SK-N-SH (cell line): ENCODE results near the gene LIN28B. TPM values are rescaled to one million over a fixed set of nuclear protein-coding genes. Genes with fewer than 3 reads are reported as not detected.

Experiments
- CTCF ChIA-PET: fragments of 300-600, 350-600 bp; formaldehyde crosslinking; extraction: SDS; loops from one replicate; lab custom pipeline; 2021; lab: Yijun Ruan, JAX
- POLR2A ChIA-PET: fragments of 350-600 bp; sonication (Branson Sonifier 250); formaldehyde crosslinking; extraction: SDS; loops from one replicate; lab custom pipeline; 2020; ENCODE audit warnings: antibody characterized with exemption, inconsistent platforms; lab: Yijun Ruan, JAX
- DNase-seq: peaks from one replicate; pipeline ENCODE4 v3.0.0; 2012
- H2AFZ ChIP-seq: fragments of 200-600 bp; sonication (generic); 2 replicates; pipeline ENCODE4 v1.8.1; 2016; ENCODE audit warnings: antibody characterized with exemption, mild to moderate bottlenecking, low read depth
- H3F3A ChIP-seq: fragments of 200-600 bp; sonication (generic); replicated peaks from 2 replicates; pipeline ENCODE3; 2016; ENCODE audit warnings: antibody characterized with exemption, mild to moderate bottlenecking; ENCODE audit not compliant: insufficient read depth
- H3K27ac ChIP-seq, 2 experiments: fragments of 200-500 bp in 1 of 2; fragments of 200-600 bp in 1 of 2; sonication (Bioruptor generic) in 1 of 2; sonication (generic), shearing (Covaris generic) in 1 of 2; 2 replicates each; pipeline versions ENCODE4 v1.5.1 to v1.6.1; 2014 to 2016; ENCODE audit warnings: low read depth in 2 of 2, inconsistent platforms in 1 of 2, low read length in 1 of 2, mild to moderate bottlenecking in 1 of 2, mixed read lengths in 1 of 2
- H3K27me3 ChIP-seq: fragments of 200-600 bp; sonication (generic), shearing (Covaris generic); 2 replicates; pipeline ENCODE4 v1.6.1; 2016; ENCODE audit warnings: mixed run types; ENCODE audit not compliant: insufficient read depth
- H3K36me3 ChIP-seq, 2 experiments: fragments of 200-500 bp in 1 of 2; fragments of 200-600 bp in 1 of 2; sonication (Bioruptor generic) in 1 of 2; sonication (generic) in 1 of 2; replicated peaks in 1 of 2; 2 replicates each; pipeline versions ENCODE3 to v1.5.1; 2014 to 2016; ENCODE audit warnings: low read length in 1 of 2, mild to moderate bottlenecking in 1 of 2; ENCODE audit not compliant: insufficient read depth in 2 of 2, control insufficient read depth in 1 of 2
- H3K4me1 ChIP-seq, 2 experiments: fragments of 200-500 bp in 1 of 2; fragments of 200-600 bp in 1 of 2; sonication (Bioruptor generic) in 1 of 2; sonication (generic), shearing (Covaris generic) in 1 of 2; 2 replicates each; pipeline versions ENCODE4 v1.5.1 to v1.6.1; 2014 to 2016; ENCODE audit warnings: low read depth in 1 of 2, low read length in 1 of 2, mixed run types in 1 of 2; ENCODE audit not compliant: insufficient read depth in 2 of 2, control insufficient read depth in 1 of 2
- H3K4me2 ChIP-seq: fragments of 200-600 bp; sonication (generic), shearing (Covaris generic); 2 replicates; pipeline ENCODE4 v1.6.1; 2017; ENCODE audit warnings: mixed run types
- H3K4me3 ChIP-seq, 2 experiments: fragments of 200-500 bp in 1 of 2; fragments of 200-600 bp in 1 of 2; sonication (Bioruptor generic) in 1 of 2; sonication (generic), shearing (Covaris generic) in 1 of 2; 2 replicates each; pipeline versions ENCODE4 v1.5.1 to v1.8.1; 2014 to 2016; ENCODE audit warnings: low read depth in 2 of 2, inconsistent platforms in 1 of 2, low read length in 1 of 2, mild to moderate bottlenecking in 1 of 2, mixed read lengths in 1 of 2, moderate library complexity in 1 of 2
- H3K79me2 ChIP-seq: fragments of 200-600 bp; sonication (generic); 2 replicates; pipeline ENCODE4 v1.8.1; 2017; ENCODE audit warnings: mild to moderate bottlenecking; ENCODE audit not compliant: insufficient read depth
- H3K9ac ChIP-seq: fragments of 200-600 bp; sonication (generic); 2 replicates; pipeline ENCODE4 v1.6.1; 2017; ENCODE audit warnings: mixed run types
- H3K9me2 ChIP-seq: fragments of 200-600 bp; sonication (generic); 2 replicates; pipeline ENCODE4 v1.6.1; 2017; ENCODE audit warnings: mixed run types
- H3K9me3 ChIP-seq: fragments of 200-600 bp; sonication (generic); 2 replicates; pipeline ENCODE4 v1.6.1; 2017; ENCODE audit warnings: mixed run types, mild to moderate bottlenecking, moderate library complexity
- H4K20me1 ChIP-seq: fragments of 200-600 bp; sonication (generic); 2 replicates; pipeline ENCODE4 v1.6.1; 2017; ENCODE audit warnings: mild to moderate bottlenecking, mixed run types; ENCODE audit not compliant: insufficient read depth
- FOSL2 ChIP-seq: IDR thresholded peaks from 2 replicates; pipeline ENCODE4 v1.4.0; 2012; ENCODE audit warnings: low read depth, mild to moderate bottlenecking, moderate library complexity, borderline replicate concordance
- FOXM1 ChIP-seq: IDR thresholded peaks from 2 replicates; pipeline ENCODE4 v1.4.0; 2012; ENCODE audit warnings: low read depth, mild to moderate bottlenecking
- GABPA ChIP-seq: IDR thresholded peaks from 2 replicates; pipeline ENCODE4 v1.4.0; 2012; ENCODE audit warnings: low read depth, mild to moderate bottlenecking
- MAX ChIP-seq: IDR thresholded peaks from 2 replicates; pipeline ENCODE4 v1.4.0; 2012; ENCODE audit warnings: low read depth
- MEF2A ChIP-seq: IDR thresholded peaks from 2 replicates; pipeline ENCODE4 v1.4.0; 2012; ENCODE audit warnings: low read depth, borderline replicate concordance
- NRF1 ChIP-seq: IDR thresholded peaks from 2 replicates; pipeline ENCODE4 v1.6.1; 2012; ENCODE audit warnings: low read depth, mild to moderate bottlenecking, low read length
- POLR2AphosphoS5 ChIP-seq: IDR thresholded peaks from 2 replicates; pipeline ENCODE4 v1.6.1; 2012; ENCODE audit warnings: low read depth, low read length
- RAD21 ChIP-seq: IDR thresholded peaks from 2 replicates; pipeline ENCODE4 v1.6.1; 2012; ENCODE audit warnings: mild to moderate bottlenecking, low read length
- RCOR1 ChIP-seq: fragments of 150-350 bp; IDR thresholded peaks from 2 replicates; pipeline ENCODE4 v1.6.1; 2017; ENCODE audit warnings: antibody characterized with exemption, low read length
- RFX5 ChIP-seq: IDR thresholded peaks from 2 replicates; pipeline ENCODE4 v1.6.1; 2012; ENCODE audit warnings: mild to moderate bottlenecking, improper control_type of control experiment, low read length
- SIN3A ChIP-seq: IDR thresholded peaks from 2 replicates; pipeline ENCODE4 v1.6.1; 2012; ENCODE audit warnings: low read depth, mild to moderate bottlenecking, low read length, moderate library complexity, borderline replicate concordance
- SMC3 ChIP-seq: IDR thresholded peaks from 2 replicates; pipeline ENCODE4 v1.6.1; 2012; ENCODE audit warnings: low read depth, low read length, improper control_type of control experiment
- TAF1 ChIP-seq: IDR thresholded peaks from 2 replicates; pipeline ENCODE4 v1.6.1; 2012; ENCODE audit warnings: low read depth, mild to moderate bottlenecking, low read length, moderate library complexity, borderline replicate concordance
- TCF12 ChIP-seq: IDR thresholded peaks from 2 replicates; pipeline ENCODE4 v1.4.0; 2012
- WGBS: methylation state at CpG from one replicate; pipeline ENCODE4 v1.1.6; 2017; ENCODE audit warnings: low lambda C conversion rate; 5-methylcytosine and 5-hydroxymethylcytosine counted together
- polyA plus RNA-seq, 3 experiments: library from polyadenylated mRNA; depleted of rRNA; stranded (reverse); fragments of >200 nt; gene quantifications; 2 replicates each; pipeline ENCODE4 v1.2.3, GENCODE V29; 2012
- TF ChIP-seq, protein P1 (sequence below): fragments of 150-350 bp; IDR thresholded peaks from 2 replicates; pipeline ENCODE4 v1.6.1; 2017; ENCODE audit warnings: antibody characterized with exemption, low read length, low read depth, borderline replicate concordance
- TF ChIP-seq, protein P2 (sequence below): IDR thresholded peaks from 2 replicates; pipeline ENCODE4 v1.4.0; 2012; ENCODE audit warnings: low read depth, borderline replicate concordance

Gene LIN28B
- polyA plus RNA-seq, 1 of the 3 experiments (the other 2 are of a cell fraction) = 0.67 TPM

- POLR2A ChIA-PET = no interaction called here
- Histone ChIP-seq H3K9me2 (no peaks in the 10 kb centered on the region), H3K4me1 (no peaks in the 10 kb centered on the region; a peak in 1 of 4 replicates), H3K9me3 (no peaks in the 10 kb centered on the region), H3K27ac (peak overlapping the region in 1 of 2 experiments; percentile 91; a peak in 2 of 4 replicates), H3K79me2 (0 out of 2 replicates have a peak, but pooled peaks cover 2% of the 10 kb centered on the region), H3K36me3 (peaks cover 0 to 5% of the 10 kb centered on the region in 2 experiments), H3K9ac (no peak overlapping the region; the same call in 1 of the 2 replicates), H2AFZ (peak overlapping the region; percentile 85; the same call in 1 of the 2 replicates), H3F3A (peaks cover 12% of the 10 kb centered on the region), H3K27me3 (peaks cover 4% of the 10 kb centered on the region; the same call in 1 of the 2 replicates), H3K4me3 (peak overlapping the region; percentile 55 to 64; a peak in 3 of 4 replicates), H3K4me2 (peak overlapping the region; percentile 73; the same call in 1 of the 2 replicates), H4K20me1 (no peaks in the 10 kb centered on the region)
- CTCF ChIA-PET = interaction anchor here (0.9 to 1.8 kb wide), 4 partner anchors 9 to 129 kb away, joined by 3 to 9 read pairs (median 4); no protein-coding TSS in a partner anchor
- no peak for DNase-seq
- no peak for TF ChIP-seq FOSL2
- no peak for TF ChIP-seq TCF12
- TF ChIP-seq, protein P1, sequence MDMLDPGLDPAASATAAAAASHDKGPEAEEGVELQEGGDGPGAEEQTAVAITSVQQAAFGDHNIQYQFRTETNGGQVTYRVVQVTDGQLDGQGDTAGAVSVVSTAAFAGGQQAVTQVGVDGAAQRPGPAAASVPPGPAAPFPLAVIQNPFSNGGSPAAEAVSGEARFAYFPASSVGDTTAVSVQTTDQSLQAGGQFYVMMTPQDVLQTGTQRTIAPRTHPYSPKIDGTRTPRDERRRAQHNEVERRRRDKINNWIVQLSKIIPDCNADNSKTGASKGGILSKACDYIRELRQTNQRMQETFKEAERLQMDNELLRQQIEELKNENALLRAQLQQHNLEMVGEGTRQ = no peak
- TF ChIP-seq SMC3 = no peak
- no peak for TF ChIP-seq GABPA
- TF ChIP-seq, protein P2, sequence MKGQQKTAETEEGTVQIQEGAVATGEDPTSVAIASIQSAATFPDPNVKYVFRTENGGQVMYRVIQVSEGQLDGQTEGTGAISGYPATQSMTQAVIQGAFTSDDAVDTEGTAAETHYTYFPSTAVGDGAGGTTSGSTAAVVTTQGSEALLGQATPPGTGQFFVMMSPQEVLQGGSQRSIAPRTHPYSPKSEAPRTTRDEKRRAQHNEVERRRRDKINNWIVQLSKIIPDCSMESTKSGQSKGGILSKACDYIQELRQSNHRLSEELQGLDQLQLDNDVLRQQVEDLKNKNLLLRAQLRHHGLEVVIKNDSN = no peak
- no peak for TF ChIP-seq RAD21
- TF ChIP-seq NRF1 = no peak
- TF ChIP-seq MEF2A = no peak
- no peak for TF ChIP-seq FOXM1
- no peak for TF ChIP-seq RFX5
- TF ChIP-seq SIN3A = no peak
- no peak for TF ChIP-seq RCOR1
- TF ChIP-seq TAF1 = no peak
- no peak for TF ChIP-seq POLR2AphosphoS5
- TF ChIP-seq MAX = no peak
- WGBS = 8% methylated on average over 3 of the region's 3 CpGs
Observed at GRCh38 chr6:104959026-104959858, 2.3 kb downstream of the LIN28B start.
